ENCODE results near the gene DNAH1.
A peak's percentile ranks its signal among the peaks of the same experiment; 100 is the strongest.

DNAH1 gene

DNA sequence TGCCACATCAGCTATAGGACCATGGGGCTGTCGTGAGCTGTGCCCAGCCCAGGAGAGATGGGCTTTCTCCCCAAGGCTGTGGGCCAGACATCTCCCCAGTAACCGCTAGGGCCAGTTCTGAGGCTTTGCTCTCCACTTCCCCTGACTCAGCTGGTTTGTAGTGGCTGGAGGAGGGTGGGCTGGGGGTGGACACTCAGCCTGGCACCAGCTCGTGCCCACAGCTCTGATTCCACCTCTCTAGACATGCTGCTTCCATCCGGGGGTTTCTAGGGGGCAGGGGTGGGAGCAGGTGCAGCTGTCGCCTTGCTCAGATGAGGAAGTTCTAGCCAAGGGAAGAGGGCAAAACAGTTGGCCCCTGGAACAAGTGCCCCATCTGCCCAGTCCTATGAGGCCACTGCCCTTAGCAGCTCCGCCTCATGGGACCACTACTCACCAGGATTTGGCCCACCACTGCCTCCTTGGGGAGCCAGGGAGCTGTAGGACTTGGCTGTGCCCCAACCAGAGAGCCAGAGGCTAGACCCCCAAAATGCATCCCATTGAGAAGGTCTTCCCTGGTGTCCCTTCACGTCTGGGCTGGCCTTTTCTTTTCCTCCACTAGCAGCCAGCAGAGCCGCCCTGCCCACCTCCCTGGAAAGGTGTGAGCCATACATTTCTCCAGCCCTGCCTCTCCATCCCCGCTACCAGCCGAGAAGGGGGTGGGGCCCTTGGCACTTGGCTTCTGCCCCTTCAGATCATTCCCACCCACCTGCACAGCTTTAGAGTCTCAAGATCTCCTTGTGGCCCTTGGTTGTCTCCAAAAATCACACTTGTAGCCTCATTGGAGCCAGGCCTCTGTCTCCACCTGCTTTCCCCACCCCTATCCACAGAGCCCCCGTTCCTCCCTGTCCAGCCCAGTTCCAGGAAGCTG, 18.6 kb upstream of the DNAH1 start:
- Histone ChIP-seq H3K9me3 (no peaks in the 10 kb centered on the region), H3K36me3 (peaks cover 17% of the 10 kb centered on the region), H3K9ac (peak overlapping the region; percentile 53; the same call in 1 of the 2 replicates), H3K4me3 (no peak overlapping the region), H3K27me3 (no peaks in the 10 kb centered on the region), H3K27ac (peak overlapping the region; percentile 58), H3K4me2 (peak overlapping the region; percentile 77), H3K4me1 (peaks cover 40% of the 10 kb centered on the region), H4K20me1 (no peaks in the 10 kb centered on the region; the same call in 1 of the 2 replicates)
- TF ChIP-seq Cebpa-rat (IDR thresholded peaks at IDR 0.05): no peak

DNA sequence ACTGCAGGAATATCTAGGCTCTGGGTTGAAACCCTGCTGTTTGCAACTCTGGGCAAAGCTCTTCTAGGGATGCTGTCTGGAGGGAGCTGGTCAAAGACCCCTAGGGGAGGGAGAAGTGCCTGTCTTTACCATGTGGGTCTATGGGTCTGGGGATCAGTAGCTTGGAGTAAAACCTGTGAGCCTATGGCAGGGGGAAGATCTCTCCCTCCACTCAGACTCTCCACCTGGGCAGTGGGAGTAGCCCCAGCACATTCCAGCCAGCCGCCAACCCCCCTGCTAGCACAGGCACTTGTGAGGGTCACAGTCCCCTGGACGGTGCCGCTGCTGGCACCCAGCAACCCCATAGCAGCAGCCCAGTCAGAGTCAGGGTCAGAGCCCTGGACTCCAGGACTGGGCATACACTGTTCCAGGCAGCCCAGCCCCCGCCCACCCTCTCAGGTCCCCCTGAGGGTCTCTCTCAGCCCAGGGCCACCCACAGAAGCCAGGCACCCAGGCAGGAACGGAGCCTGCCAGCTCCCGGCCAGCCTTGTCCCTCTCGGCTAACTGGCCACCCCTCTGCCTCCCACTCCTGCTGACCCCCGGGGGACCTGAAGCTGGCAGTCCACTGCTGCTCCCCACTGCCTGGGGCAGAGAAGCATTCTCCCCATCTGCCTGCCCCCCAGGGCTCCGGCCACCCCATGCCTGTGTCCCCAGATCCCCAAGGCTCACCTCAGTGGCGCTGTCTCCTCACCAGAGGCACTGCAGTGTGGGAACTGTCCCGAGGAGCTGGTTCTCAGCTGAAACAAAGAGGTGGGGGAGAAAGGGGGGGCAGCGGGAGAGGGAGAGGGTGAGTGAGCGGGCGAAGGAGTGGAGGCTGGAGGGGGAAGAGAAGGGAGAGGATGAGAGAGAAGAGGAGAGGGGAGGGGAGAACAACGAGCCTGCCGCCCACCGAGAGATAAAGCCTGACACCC, 17.7 kb upstream of the DNAH1 start:
- Histone ChIP-seq H3K27ac (peak overlapping the region; percentile 58; the same call in 1 of the 2 replicates), H3K4me1 (peaks cover 40% of the 10 kb centered on the region), H3K27me3 (no peaks in the 10 kb centered on the region), H3K36me3 (peaks cover 8% of the 10 kb centered on the region; the same call in 1 of the 2 replicates), H4K20me1 (no peaks in the 10 kb centered on the region; the same call in 1 of the 2 replicates), H3K9ac (no peak overlapping the region), H3K4me3 (no peak overlapping the region), H3K9me3 (no peaks in the 10 kb centered on the region), H3K4me2 (peak overlapping the region; percentile 77; the same call in 1 of the 2 replicates)
- TF ChIP-seq Cebpa-rat (IDR thresholded peaks at IDR 0.05): no peak

DNA sequence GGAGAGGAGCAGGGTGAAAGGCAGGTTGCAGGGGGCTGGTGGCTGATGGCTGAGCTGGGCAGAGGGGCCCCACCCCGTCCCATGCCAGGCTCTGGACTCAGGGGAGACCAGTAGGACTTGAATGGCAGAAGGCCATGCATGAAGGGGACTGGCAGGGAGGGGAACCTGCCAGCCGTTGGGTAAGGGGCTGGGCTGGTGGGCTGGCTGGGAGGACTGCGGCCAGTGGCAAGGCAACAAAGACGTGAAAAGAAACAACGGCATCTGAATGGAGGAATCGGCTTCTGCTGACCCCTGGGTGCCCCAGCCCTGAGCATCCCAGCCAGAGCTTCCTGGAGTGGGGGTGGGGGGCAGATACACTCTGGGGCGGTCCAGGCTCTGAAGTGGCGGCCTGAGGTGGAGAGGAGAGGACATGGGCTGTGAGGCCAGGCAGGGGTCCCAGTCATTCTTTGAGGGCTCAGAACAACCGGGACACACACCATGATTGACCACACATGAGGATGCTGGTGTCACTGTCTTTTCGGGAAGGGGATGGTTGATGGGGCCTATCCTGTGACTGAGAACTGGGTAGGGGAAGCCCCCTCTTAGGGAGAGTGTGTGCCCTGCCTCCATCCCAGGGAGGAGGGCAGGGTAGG, 16.8 kb upstream of the DNAH1 start:
- no peaks in the 10 kb centered on the region for H3K27me3 ChIP-seq
- H3K4me1 ChIP-seq: peaks cover 40% of the 10 kb centered on the region
- no peaks in the 10 kb centered on the region; the same call in 1 of the 2 replicates for H3K36me3 ChIP-seq
- TF ChIP-seq Cebpa-rat (IDR thresholded peaks at IDR 0.05): no peak
- no peak overlapping the region for H3K9ac ChIP-seq
- no peaks in the 10 kb centered on the region; the same call in 1 of the 2 replicates for H4K20me1 ChIP-seq
- no peak overlapping the region for H3K4me3 ChIP-seq
- no peaks in the 10 kb centered on the region for H3K9me3 ChIP-seq
- H3K4me2 ChIP-seq: peak overlapping the region; percentile 77
- no peak overlapping the region for H3K27ac ChIP-seq

DNA sequence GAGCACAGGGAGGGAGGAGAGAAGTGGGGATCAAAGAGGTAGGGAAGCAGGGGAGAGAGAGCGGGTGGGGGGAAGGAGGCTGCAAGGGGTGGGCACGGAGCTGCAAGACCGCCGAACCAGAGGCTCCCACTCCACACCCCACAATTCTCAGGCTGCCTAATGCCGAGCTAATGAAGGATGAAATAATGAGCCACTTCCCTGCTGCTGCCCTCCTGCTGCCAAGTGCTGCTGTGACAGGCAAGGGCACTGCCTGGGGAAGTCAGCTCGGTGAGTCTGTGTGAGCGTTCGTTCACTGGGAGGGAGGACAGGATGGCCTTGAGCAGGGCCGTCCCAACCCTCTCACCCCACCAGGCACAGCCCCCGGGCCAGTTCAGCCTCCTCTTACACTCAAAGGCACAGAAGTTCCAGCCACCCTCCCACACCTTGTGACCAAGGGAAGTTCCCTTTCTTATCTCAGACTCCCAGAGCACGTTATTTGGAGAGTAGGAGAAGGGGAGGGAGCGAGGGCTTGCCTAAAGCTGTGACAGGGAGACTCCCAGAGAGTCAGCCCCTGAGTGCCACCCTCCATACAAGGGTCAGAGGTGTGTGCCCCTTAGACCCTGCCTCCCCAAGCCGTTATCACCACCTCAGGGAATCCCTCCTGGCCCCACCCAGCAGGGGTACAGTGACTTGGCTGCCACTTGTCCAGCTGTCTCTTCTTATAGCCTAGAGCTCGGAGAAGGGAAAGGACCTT, 16.1 kb upstream of the DNAH1 start:
- no peak overlapping the region for H3K9ac ChIP-seq

DNA sequence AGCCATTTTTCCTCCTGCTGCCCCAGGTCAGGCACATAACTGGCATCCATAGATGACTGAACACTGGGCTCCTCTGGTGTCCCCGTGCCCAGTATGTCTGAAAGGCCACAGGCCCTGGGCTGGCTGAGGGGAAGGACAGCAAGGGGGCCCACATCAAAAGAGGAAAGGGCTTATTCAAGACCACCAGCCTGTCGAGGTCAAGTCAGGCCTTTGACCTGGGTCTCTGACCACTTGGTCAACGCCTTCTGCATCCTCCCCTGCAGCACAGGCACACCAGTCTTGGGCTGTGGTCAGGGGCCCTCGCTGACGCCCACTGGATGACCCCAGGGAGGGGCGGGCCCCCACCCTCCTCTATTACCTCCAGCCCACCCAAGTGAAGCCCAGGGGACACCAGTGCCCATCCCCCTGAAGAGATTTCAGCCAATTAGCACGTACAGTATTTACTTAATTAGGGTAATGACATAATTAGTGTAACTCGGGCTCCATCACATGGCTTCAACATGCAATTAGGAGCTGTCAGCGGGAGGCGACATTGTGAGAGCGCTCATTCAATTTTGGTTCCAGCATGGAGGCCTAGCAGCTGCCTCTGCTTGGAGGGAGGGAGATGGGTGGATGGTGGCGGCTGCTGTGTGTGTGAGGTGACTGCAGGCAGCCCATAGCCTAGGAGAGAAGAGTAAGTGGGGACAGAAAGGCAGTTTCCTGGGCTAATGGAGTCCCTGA, 13.5 kb upstream of the DNAH1 start:
- Histone ChIP-seq H3K4me3 (no peak overlapping the region), H4K20me1 (no peaks in the 10 kb centered on the region; the same call in 1 of the 2 replicates), H3K36me3 (peaks cover 8% of the 10 kb centered on the region; the same call in 1 of the 2 replicates), H3K27ac (no peak overlapping the region), H3K4me1 (peaks cover 32% of the 10 kb centered on the region), H3K9me3 (no peaks in the 10 kb centered on the region), H3K9ac (no peak overlapping the region), H3K4me2 (no peak overlapping the region), H3K27me3 (no peaks in the 10 kb centered on the region)
- no peak for TF ChIP-seq Cebpa-rat (IDR thresholded peaks at IDR 0.05)

More for the DNA sequence above, 16.1 kb upstream of the DNAH1 start:
- peaks cover 4% of the 10 kb centered on the region; the same call in 1 of the 2 replicates for H3K36me3 ChIP-seq
- peak overlapping the region; percentile 77; the same call in 1 of the 2 replicates for H3K4me2 ChIP-seq
- no peaks in the 10 kb centered on the region; the same call in 1 of the 2 replicates for H4K20me1 ChIP-seq
- H3K9me3 ChIP-seq: no peaks in the 10 kb centered on the region
- H3K27ac ChIP-seq: no peak overlapping the region
- H3K4me3 ChIP-seq: no peak overlapping the region
- peaks cover 40% of the 10 kb centered on the region for H3K4me1 ChIP-seq
- TF ChIP-seq Cebpa-rat (IDR thresholded peaks at IDR 0.05): no peak
- H3K27me3 ChIP-seq: no peaks in the 10 kb centered on the region

DNA sequence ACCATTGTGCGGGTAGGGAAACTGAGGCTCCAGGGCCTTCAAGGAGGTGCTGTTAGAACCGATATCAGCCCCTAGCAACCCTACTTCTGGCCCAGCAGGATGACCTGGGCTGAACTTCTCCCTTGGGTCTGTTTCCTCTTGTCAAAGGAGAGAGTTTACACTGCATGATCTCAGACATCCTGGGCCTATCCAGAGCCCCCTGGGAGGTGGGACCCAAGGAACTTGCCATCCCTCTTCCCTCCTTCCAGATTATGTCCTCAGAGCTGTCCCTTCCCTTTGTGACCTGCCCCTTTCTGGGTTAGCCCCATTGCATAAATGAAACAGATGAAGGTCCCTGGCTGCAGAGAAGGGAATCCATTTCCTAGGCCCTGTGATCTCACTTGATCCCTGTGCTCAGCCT, 12.3 kb upstream of the DNAH1 start:
- no peaks in the 10 kb centered on the region for H3K9me3 ChIP-seq
- TF ChIP-seq Cebpa-rat (IDR thresholded peaks at IDR 0.05): no peak
- no peaks in the 10 kb centered on the region for H3K27me3 ChIP-seq
- H3K36me3 ChIP-seq: peaks cover 8% of the 10 kb centered on the region; the same call in 1 of the 2 replicates
- no peak overlapping the region for H3K27ac ChIP-seq
- no peak overlapping the region for H3K4me3 ChIP-seq
- H3K9ac ChIP-seq: no peak overlapping the region
- no peak overlapping the region for H3K4me2 ChIP-seq
- peaks cover 29% of the 10 kb centered on the region for H3K4me1 ChIP-seq
- no peaks in the 10 kb centered on the region for H4K20me1 ChIP-seq

DNA sequence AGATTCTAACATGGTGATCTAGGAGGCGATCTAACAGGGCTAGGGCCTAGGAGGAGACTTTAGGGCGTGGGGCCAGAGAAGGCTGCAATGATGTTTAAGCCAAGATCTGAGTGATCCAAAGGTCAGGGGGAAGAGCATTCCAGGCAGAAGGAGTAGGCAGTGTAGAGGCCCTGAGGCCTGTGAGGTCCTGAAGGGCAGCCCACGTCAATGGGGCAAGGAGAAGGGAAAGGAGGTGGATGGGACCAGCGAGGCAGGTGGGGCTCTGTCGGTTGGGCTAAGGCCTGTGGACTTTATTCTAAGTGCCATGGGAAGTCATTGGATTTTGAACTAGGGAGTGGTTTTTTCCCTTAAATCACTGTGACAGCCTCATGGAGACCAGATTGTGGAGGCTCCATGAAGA, 10.2 kb upstream of the DNAH1 start:
- Histone ChIP-seq H3K9me3 (no peaks in the 10 kb centered on the region), H3K27me3 (no peaks in the 10 kb centered on the region), H3K4me3 (no peak overlapping the region), H4K20me1 (no peaks in the 10 kb centered on the region), H3K27ac (no peak overlapping the region), H3K9ac (no peak overlapping the region), H3K4me1 (peaks cover 20% of the 10 kb centered on the region), H3K36me3 (peaks cover 24% of the 10 kb centered on the region), H3K4me2 (no peak overlapping the region)
- no peak for TF ChIP-seq Cebpa-rat (IDR thresholded peaks at IDR 0.05)

DNA sequence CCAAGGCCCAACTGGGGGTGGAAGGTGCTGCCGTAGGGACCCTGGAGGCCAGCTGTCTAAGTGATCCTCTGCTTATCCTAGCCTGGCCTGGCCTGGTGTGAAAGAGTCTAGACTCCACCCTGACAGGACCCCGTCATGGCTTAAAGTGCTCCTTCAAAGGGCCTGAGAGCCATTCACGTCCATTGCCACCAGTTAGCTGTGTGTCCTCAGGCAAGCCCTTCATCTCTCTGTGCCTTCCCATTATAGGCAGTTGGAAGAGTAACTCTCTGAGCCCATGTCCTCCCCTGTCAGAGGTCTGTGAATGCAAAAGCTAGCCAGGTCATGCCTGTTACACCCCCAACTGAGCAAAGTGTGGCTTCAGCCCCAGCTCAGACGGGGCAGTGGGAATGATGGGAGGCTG, 9.1 kb upstream of the DNAH1 start:
- Histone ChIP-seq H3K9ac (no peak overlapping the region), H3K4me3 (no peak overlapping the region), H3K27me3 (no peaks in the 10 kb centered on the region), H4K20me1 (no peaks in the 10 kb centered on the region), H3K27ac (no peak overlapping the region), H3K9me3 (no peaks in the 10 kb centered on the region), H3K4me2 (no peak overlapping the region), H3K36me3 (peaks cover 24% of the 10 kb centered on the region), H3K4me1 (peaks cover 31% of the 10 kb centered on the region)
- no peak for TF ChIP-seq Cebpa-rat (IDR thresholded peaks at IDR 0.05)
